ENCODE results near the gene GDF2.
A peak's percentile ranks its signal among the peaks of the same experiment; 100 is the strongest.

GDF2 gene

DNA sequence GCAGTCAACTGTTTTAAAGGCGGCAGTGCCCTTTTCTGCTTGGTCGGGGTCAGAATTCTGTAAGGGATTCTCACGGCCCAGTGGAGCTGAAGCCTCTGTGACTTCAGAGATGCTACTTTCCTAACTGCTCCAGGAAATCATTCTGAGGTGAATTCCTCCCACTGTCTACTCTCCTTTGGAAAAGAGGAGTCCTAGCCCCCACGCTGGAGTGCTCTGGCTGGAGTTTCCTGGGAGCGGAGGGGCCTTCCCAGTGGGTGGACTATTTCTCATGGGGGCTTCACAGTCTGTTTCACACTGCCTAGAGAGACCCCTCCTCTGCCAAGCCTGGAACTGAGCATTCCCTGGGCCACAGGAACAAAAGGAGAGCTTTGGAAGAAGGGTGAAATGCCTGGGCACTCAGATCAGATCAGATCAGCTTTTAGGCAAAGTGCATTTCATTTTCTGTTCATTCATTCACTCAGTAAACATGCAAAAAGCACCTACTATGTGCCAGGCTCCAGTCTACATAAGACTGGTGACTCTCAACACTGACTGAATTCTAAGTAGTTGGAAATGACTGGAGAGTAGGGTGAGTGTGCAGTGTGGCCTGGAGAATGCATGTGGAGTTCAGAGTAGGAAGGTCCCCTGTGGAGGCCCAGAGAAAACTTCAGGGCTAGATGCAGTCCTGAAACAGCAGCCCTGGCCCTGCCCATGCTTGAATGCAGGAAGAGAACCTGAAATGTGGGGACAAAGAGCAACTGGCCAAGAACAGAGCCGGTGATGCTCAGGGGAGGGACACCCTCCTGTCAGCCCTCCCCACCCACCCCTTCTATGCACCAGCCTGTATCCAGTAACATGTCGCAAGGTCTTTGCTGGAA lies 49.6 kb downstream of the GDF2 start:
- DNase-seq: no peak

DNA sequence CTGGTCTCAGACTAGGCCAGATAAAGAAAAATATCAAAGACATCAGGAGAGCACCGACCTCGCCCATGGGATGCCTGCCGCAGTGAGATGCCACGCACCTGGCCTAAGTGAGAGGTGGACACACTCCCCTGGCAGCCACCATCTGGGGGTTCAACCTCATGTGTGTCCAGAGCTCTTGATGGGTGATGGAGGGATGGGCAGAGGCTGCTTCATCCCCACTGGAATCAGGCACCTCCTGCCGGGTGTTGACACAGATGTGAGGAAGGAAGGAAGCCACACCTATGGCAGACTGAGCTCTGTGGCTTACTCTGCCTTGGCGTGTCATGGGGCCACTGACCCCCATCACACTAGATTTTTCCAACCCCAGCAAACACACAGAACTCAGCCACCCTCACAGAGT lies 50.5 kb downstream of the GDF2 start:
- DNase-seq: peak; percentile 6

DNA sequence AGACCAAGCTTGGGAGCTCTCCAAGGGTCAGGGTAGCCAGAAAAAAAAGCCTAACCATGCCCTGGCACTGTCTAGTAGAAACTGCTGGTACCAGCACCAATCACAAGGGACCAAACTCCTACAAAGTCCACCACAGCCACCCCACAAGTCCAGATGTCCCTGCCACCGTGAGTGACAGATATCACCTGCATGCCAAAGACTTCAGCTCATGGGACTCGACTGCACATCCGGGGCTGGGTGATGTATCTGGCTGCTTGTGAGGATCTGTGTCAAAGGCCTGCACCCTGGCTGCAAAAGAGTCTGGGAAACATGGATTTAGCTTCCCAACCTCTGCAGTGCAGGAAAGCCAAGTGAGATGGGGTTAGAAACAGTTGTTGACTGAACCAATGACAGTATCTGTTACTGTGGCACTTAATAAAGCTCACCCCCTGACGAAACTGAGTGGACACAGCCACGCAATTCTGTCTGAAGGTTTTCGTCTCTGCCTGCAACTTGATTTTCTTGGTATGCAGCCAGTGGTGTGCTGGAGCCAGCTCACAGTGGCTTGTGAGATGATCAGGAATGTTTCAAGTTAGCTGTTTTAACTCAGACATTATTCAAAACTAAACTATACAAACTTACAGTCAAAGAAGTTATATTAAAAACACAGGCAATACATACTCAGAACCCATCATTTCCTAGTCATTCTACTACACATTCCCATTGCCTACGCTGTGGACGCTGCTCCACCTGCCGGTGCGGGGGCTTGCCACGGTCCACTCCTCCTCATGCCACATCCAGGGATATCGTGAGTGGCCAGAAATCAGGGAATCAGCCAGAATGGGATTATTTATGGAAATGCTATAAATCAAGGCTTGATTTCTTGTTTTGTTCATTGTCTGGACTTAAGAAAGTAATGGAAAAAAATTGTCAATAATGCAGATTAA lies 52.6 kb downstream of the GDF2 start:
- no peak for DNase-seq

DNA sequence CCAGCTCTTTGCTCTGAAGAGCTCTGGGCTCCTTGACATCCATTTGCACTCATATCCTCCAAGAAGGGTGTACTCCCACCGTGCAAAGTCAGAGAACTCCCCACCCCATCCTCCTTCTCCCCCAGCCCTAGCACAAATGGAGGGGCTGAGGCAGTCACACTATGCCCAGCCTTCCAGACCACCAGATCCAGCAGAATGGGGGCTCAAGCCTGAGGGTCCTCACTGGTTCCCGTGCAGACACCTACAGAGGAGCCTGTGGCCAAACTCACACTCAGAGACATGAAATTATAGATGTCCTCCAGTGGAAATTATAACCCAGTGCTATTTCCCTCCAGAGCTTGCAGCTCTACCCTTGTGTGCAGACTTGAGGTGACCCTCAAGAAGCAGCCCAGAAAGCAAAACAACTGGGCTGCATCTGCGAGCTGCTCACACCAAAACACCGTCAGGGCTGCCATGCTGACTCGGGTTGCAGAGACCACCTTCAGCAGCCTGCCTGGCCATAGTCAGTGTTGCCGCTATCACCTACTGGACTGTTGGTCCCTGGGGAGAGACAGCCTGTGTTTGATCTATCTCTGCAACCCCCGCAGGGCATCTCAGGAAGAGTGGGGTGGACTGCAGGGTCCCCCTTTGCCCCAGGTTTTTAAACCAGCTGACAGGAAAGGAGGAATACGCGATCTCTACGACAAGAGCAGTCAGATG lies 54.4 kb downstream of the GDF2 start:
- DNase-seq: no peak
